Sigmoid colon (tissue), 4 donors: ENCODE measurements around the gene XIRP2.

ENCODE experiments used
- EP300 ChIP-seq, 4 donors: sonication (generic); formaldehyde crosslinking; IDR thresholded peaks; one replicate each; pipeline ENCODE4 v1.6.1; 2017; ENCODE audit warnings: antibody characterized with exemption in 4 of 4
- POLR2A ChIP-seq, 2 donors: fragments of 450-650 bp; IDR thresholded peaks; one replicate each; pipeline ENCODE4 v1.6.1; 2016; ENCODE audit warnings: antibody characterized with exemption in 2 of 2, mild to moderate bottlenecking in 2 of 2, moderate library complexity in 2 of 2
- TF ChIP-seq, protein P1 (sequence below), 4 experiments: fragments of 450-650 bp in 3 of 4; fragments of 200-600 bp in 1 of 4; IDR thresholded peaks; one replicate each; pipeline ENCODE4 v1.5.1; 2016 to 2019; ENCODE audit warnings: antibody characterized with exemption in 4 of 4, mild to moderate bottlenecking in 3 of 4, moderate library complexity in 2 of 4

DNA sequence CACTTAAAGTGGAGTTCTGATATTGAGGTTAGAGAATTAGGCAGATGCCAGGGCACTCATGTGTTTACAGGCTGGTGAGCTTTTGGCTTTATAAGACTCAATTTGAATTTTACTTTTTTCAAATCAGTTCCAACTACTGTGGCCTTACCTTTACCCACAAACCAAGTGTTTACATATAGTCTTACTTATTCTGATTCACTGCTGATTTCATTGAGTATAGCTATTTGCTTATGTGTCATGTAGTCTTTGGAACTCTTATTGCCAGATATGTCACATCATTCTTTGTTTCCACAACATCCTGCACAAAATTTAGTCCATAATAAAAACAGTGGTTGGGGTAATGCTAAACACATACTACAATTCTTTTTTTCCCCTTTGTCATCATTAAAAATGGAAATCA lies 96.5 kb downstream of the XIRP2 start:
- TF ChIP-seq POLR2A (IDR thresholded peaks at IDR 0.05): no peak
- TF ChIP-seq EP300 (IDR thresholded peaks at IDR 0.05): no peak
- TF ChIP-seq, protein P1, sequence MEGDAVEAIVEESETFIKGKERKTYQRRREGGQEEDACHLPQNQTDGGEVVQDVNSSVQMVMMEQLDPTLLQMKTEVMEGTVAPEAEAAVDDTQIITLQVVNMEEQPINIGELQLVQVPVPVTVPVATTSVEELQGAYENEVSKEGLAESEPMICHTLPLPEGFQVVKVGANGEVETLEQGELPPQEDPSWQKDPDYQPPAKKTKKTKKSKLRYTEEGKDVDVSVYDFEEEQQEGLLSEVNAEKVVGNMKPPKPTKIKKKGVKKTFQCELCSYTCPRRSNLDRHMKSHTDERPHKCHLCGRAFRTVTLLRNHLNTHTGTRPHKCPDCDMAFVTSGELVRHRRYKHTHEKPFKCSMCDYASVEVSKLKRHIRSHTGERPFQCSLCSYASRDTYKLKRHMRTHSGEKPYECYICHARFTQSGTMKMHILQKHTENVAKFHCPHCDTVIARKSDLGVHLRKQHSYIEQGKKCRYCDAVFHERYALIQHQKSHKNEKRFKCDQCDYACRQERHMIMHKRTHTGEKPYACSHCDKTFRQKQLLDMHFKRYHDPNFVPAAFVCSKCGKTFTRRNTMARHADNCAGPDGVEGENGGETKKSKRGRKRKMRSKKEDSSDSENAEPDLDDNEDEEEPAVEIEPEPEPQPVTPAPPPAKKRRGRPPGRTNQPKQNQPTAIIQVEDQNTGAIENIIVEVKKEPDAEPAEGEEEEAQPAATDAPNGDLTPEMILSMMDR (IDR thresholded peaks at IDR 0.05): no peak
